GM19099 (cell line): Measurements from ENCODE around the gene ADCY3.

Experiments used
- POLR2A ChIP-seq: IDR thresholded peaks from 3 replicates; pipeline ENCODE4 v1.6.1; 2011; ENCODE audit warnings: low read depth; ENCODE audit not compliant: insufficient read length; ENCODE audit errors: extremely low read depth

Gene ADCY3

GRCh38 chr2:24839729-24840128 lies 80.3 kb downstream of the ADCY3 start:
- no peak for TF ChIP-seq POLR2A

- no peak for TF ChIP-seq POLR2A
Measured at GRCh38 chr2:24838541-24838940, 81.5 kb downstream of the ADCY3 start.

- TF ChIP-seq POLR2A = no peak
Measured at GRCh38 chr2:24837996-24838513, 82.0 kb downstream of the ADCY3 start.

- TF ChIP-seq POLR2A = no peak
Measured at GRCh38 chr2:24836706-24837105, 83.3 kb downstream of the ADCY3 start.

- TF ChIP-seq POLR2A = no peak
Measured at GRCh38 chr2:24836206-24836605, 83.8 kb downstream of the ADCY3 start.

- TF ChIP-seq POLR2A = no peak
Measured at GRCh38 chr2:24834733-24835395, 85.2 kb downstream of the ADCY3 start.

GRCh38 chr2:24833821-24834732 lies 86.0 kb downstream of the ADCY3 start:
- no peak for TF ChIP-seq POLR2A

GRCh38 chr2:24832931-24833701 lies 86.9 kb downstream of the ADCY3 start:
- TF ChIP-seq POLR2A = no peak

- no peak for TF ChIP-seq POLR2A
Measured at GRCh38 chr2:24832521-24832920, 87.5 kb downstream of the ADCY3 start.

GRCh38 chr2:24832073-24832461 lies 88.0 kb downstream of the ADCY3 start:
- no peak for TF ChIP-seq POLR2A

- TF ChIP-seq POLR2A = no peak
Measured at GRCh38 chr2:24831221-24832072, 88.6 kb downstream of the ADCY3 start.

- TF ChIP-seq POLR2A = no peak
Measured at GRCh38 chr2:24830786-24831185, 89.3 kb downstream of the ADCY3 start.

GRCh38 chr2:24830351-24830750 lies 89.7 kb downstream of the ADCY3 start:
- no peak for TF ChIP-seq POLR2A
